K562 (cell line): Measurements from ENCODE around the gene IRAK3. TPM values are rescaled to one million over a fixed set of nuclear protein-coding genes. Genes with fewer than 3 reads are reported as not detected.

Experiments used
- ATAC-seq: fragments of 200-7000 bp; cut with Tn5 transposase; 3 replicates; pipeline ENCODE4 v1.9.1; 2020; ENCODE audit warnings: moderate library complexity
- BruUV-seq: library from RNA; stranded (reverse); fragments of 400-500 nt; replicated peaks from 2 replicates; lab custom pipeline; 2021; lab: Mats Ljungman, UMichigan
- CTCF ChIA-PET: fragments of 300-600 bp; formaldehyde crosslinking; extraction: SDS; loops from one replicate; lab custom pipeline; 2021; ENCODE audit warnings: low intra/inter-chr PET ratio; lab: Yijun Ruan, JAX
- POLR2A ChIA-PET: fragments of 300-600, 350-650 bp; sonication (Branson Sonifier 250); formaldehyde crosslinking; extraction: SDS; loops from one replicate; lab custom pipeline; 2021; ENCODE audit warnings: antibody characterized with exemption, inconsistent platforms; lab: Yijun Ruan, JAX
- DNase-seq, 4 experiments: peaks; one replicate each; pipeline versions ENCODE4 v3.0.0 to v3.0.0-alpha.2; 2011 to 2018; ENCODE audit warnings: low spot score in 3 of 4, mixed read lengths in 3 of 4; ENCODE audit errors: extremely low read depth in 1 of 4
- FAIRE-seq: peaks from 2 replicates; lab custom pipeline; 2011; peaks lifted over from hg19 to GRCh38; lab: Jason Lieb, UNC
- H2AFZ ChIP-seq: 2 replicates; pipeline ENCODE4 v1.6.0; 2011; ENCODE audit warnings: low read depth, low read length, control low read depth, inconsistent platforms
- H3K27ac ChIP-seq: fragments of 200-600 bp; 3 replicates; pipeline ENCODE4 v1.8.0; 2011; ENCODE audit warnings: low read depth, mild to moderate bottlenecking, control low read depth, inconsistent platforms, low read length, moderate library complexity, mixed read lengths; ENCODE audit errors: extremely low read depth
- H3K27me3 ChIP-seq, 2 experiments: fragments of 300-600 bp in 1 of 2; 2 replicates in 1 of 2; 3 replicates in 1 of 2; pipeline versions ENCODE4 v1.6.0 to v1.8.0; 2011; ENCODE audit warnings: inconsistent platforms in 2 of 2, low read length in 2 of 2, mild to moderate bottlenecking in 1 of 2, mixed read lengths in 1 of 2, moderate library complexity in 1 of 2; ENCODE audit not compliant: control insufficient read depth in 2 of 2, insufficient read depth in 2 of 2
- H3K36me3 ChIP-seq: fragments of 300-600 bp; 3 replicates; pipeline ENCODE4 v1.8.0; 2011; ENCODE audit warnings: mild to moderate bottlenecking, low read length, inconsistent platforms; ENCODE audit not compliant: control insufficient read depth, insufficient read depth
- H3K4me1 ChIP-seq, 2 experiments: fragments of 200-600 bp in 1 of 2; replicated peaks in 1 of 2; 2 replicates in 1 of 2; 3 replicates in 1 of 2; pipeline versions ENCODE4 v1.5.1 to v1.8.0; 2011; ENCODE audit warnings: inconsistent platforms in 2 of 2, low read length in 2 of 2, mild to moderate bottlenecking in 1 of 2, mixed read lengths in 1 of 2, moderate library complexity in 1 of 2; ENCODE audit not compliant: control insufficient read depth in 2 of 2, insufficient read depth in 2 of 2
- H3K4me2 ChIP-seq: 2 replicates; pipeline ENCODE4 v1.6.1; 2011; ENCODE audit warnings: low read length, control low read depth, inconsistent platforms, mixed read lengths; ENCODE audit not compliant: insufficient read depth
- H3K4me3 ChIP-seq: fragments of 200-600 bp; sonication (generic), shearing (Covaris generic); 2 replicates; pipeline ENCODE4 v1.5.1; 2016; ENCODE audit warnings: control low read depth, inconsistent platforms
- H3K79me2 ChIP-seq: fragments of 200-600 bp; 3 replicates; pipeline ENCODE4 v1.8.0; 2011; ENCODE audit warnings: low read length, inconsistent platforms; ENCODE audit not compliant: control insufficient read depth, insufficient read depth
- H3K9ac ChIP-seq, 2 experiments: 2 replicates each; pipeline versions ENCODE4 v1.6.0 to v1.6.1; 2011; ENCODE audit warnings: low read depth in 2 of 2, low read length in 2 of 2, control low read depth in 1 of 2, inconsistent platforms in 1 of 2, mild to moderate bottlenecking in 1 of 2, mixed read lengths in 1 of 2; ENCODE audit not compliant: insufficient read depth in 1 of 2
- H3K9me1 ChIP-seq: one replicate; pipeline ENCODE4 v1.6.0; 2011; ENCODE audit warnings: inconsistent platforms, mild to moderate bottlenecking, low read length, moderate library complexity; ENCODE audit not compliant: control insufficient read depth, insufficient read depth
- H3K9me3 ChIP-seq: replicated peaks from 2 replicates; pipeline ENCODE4 v1.5.1; 2011; ENCODE audit warnings: low read depth, low read length, inconsistent platforms; ENCODE audit not compliant: control insufficient read depth, insufficient read depth
- H4K20me1 ChIP-seq: replicated peaks from 2 replicates; pipeline ENCODE4 v1.6.1; 2011; ENCODE audit warnings: low read length, inconsistent platforms, mixed read lengths; ENCODE audit not compliant: control insufficient read depth, insufficient read depth
- C11orf30 ChIP-seq: fragments of 450-650 bp; IDR thresholded peaks from 2 replicates; pipeline ENCODE4 v1.6.1; 2016; ENCODE audit warnings: low read depth, mild to moderate bottlenecking
- CBX2 ChIP-seq: fragments of 200-600 bp; sonication (generic); IDR thresholded peaks from one replicate; pipeline ENCODE4 v1.6.1; 2012; ENCODE audit warnings: mild to moderate bottlenecking, low read length, inconsistent platforms; ENCODE audit not compliant: insufficient read depth, poor library complexity, severe bottlenecking
- CBX8 ChIP-seq: fragments of 200-600 bp; sonication (generic); IDR thresholded peaks from 2 replicates; pipeline ENCODE4 v1.6.1; 2012; ENCODE audit warnings: borderline replicate concordance, mixed run types, low read depth, mild to moderate bottlenecking, moderate library complexity, mixed read lengths, low read length, control low read depth, inconsistent platforms; ENCODE audit not compliant: poor library complexity, severe bottlenecking; ENCODE audit errors: extremely low read depth
- CREB3L1 ChIP-seq: fragments of 450-650 bp; IDR thresholded peaks from 2 replicates; pipeline ENCODE4 v1.6.1; 2014; ENCODE audit warnings: low read depth, mild to moderate bottlenecking, moderate library complexity, borderline replicate concordance
- DIDO1 ChIP-seq: fragments of 450-650 bp; IDR thresholded peaks from 2 replicates; pipeline ENCODE4 v1.6.1; 2016; ENCODE audit warnings: low read depth, missing biosample characterization, missing genetic modification characterization
- E2F3 ChIP-seq: fragments of 250-450 bp; sonication (Bioruptor Pico); IDR thresholded peaks from 2 replicates; pipeline ENCODE4 v1.4.0; 2020; ENCODE audit warnings: mild to moderate bottlenecking
- EZH2 ChIP-seq: IDR thresholded peaks from 2 replicates; pipeline ENCODE4 v1.6.1; 2012; ENCODE audit warnings: low read depth, mild to moderate bottlenecking, inconsistent platforms, low read length, borderline replicate concordance
- GATAD2B ChIP-seq: fragments of 450-650 bp; IDR thresholded peaks from 2 replicates; pipeline ENCODE4 v1.6.1; 2017; ENCODE audit warnings: mild to moderate bottlenecking, borderline replicate concordance
- POLR2G ChIP-seq: fragments of 200-400 bp; formaldehyde crosslinking; IDR thresholded peaks from 2 replicates; pipeline ENCODE4 v1.6.1; 2017; ENCODE audit warnings: low read depth, mild to moderate bottlenecking, antibody characterized with exemption, low read length, moderate library complexity
- RBM22 ChIP-seq: fragments of 200-400 bp; formaldehyde crosslinking; IDR thresholded peaks from 2 replicates; pipeline ENCODE4 v1.6.1; 2018; ENCODE audit warnings: low read length, low read depth; ENCODE audit not compliant: poor library complexity, severe bottlenecking
- SAP30 ChIP-seq: fragments of 200-600 bp; sonication (generic); IDR thresholded peaks from 2 replicates; pipeline ENCODE4 v1.6.1; 2012; ENCODE audit warnings: borderline replicate concordance, low read depth, mild to moderate bottlenecking, moderate library complexity, low read length, control low read depth, inconsistent platforms; ENCODE audit not compliant: insufficient read depth, poor library complexity, severe bottlenecking
- TCF3 ChIP-seq: sonication (generic); formaldehyde crosslinking; IDR thresholded peaks from 2 replicates; pipeline ENCODE4 v1.4.0; 2020; ENCODE audit warnings: mild to moderate bottlenecking, missing genetic modification reagents
- ZKSCAN3 ChIP-seq: fragments of 250-450 bp; sonication (Bioruptor Pico); IDR thresholded peaks from 2 replicates; pipeline ENCODE4 v1.4.0; 2020
- ZNF384 ChIP-seq: IDR thresholded peaks from 2 replicates; pipeline ENCODE4 v1.6.1; 2012; ENCODE audit warnings: low read depth, low read length, improper control_type of control experiment
- WGBS: fragments of 100-300 bp; shearing (Covaris generic); methylation state at CpG from one replicate; pipeline ENCODE4 v1.1.6; 2016; ENCODE audit warnings: low coverage, mixed read lengths; ENCODE audit not compliant: insufficient coverage; ENCODE audit errors: missing lambda C conversion rate; 5-methylcytosine and 5-hydroxymethylcytosine counted together
- in situ Hi-C: fragments of 300-500 bp; cut with MboI; formaldehyde crosslinking; loops from 4 replicates; pipeline ENCODE4 v1.15.0; 2018; ENCODE audit warnings: inconsistent platforms, mixed read lengths
- intact Hi-C: fragments of 100-400 bp; cut with micrococcal nuclease; formaldehyde crosslinking; loops from 2 replicates; pipeline ENCODE4 v1.14.2; 2022
- polyA plus RNA-seq, 8 experiments: library from polyadenylated mRNA; depleted of rRNA in 4 of 8; stranded (reverse) in 5 of 8; unstranded in 3 of 8; fragments of >200 nt; fragmentation: Nextera tagmentation in 2 of 8; fragmentation: Illumina TruSeq in 1 of 8; extraction: Ambion mirVana in 2 of 8; extraction: Trizol in 1 of 8; gene quantifications; 2 replicates each; pipeline versions ENCODE4 v1.2.1 to v1.2.3, GENCODE V29; 2011 to 2014; ENCODE audit warnings: inconsistent platforms in 1 of 8, missing spikeins in 1 of 8
- total RNA-seq, 7 experiments: library from RNA; depleted of rRNA in 6 of 7; stranded (reverse); fragments of >200 nt in 6 of 7; fragmentation: Illumina TruSeq in 2 of 7; extraction: Trizol in 2 of 7; gene quantifications; 2 replicates each; pipeline versions ENCODE4 v1.2.1 to v1.2.3, GENCODE V29; 2011 to 2021; ENCODE audit warnings: low replicate concordance in 1 of 7
- TF ChIP-seq, protein P1 (sequence below), 2 experiments: fragments of 150-350 bp in 1 of 2; IDR thresholded peaks; 2 replicates each; pipeline ENCODE4 v1.6.1; 2012 to 2016; ENCODE audit warnings: low read depth in 2 of 2, low read length in 2 of 2, mild to moderate bottlenecking in 1 of 2, moderate library complexity in 1 of 2

IRAK3 gene
- total and polyA plus RNA-seq, 9 of the 15 experiments (the other 6 are each of a cell fraction or from before 2014, with no cell fraction given) = 0.06 to 0.09 (median 0.07) TPM; not detected in 6

GRCh38 chr12:66235626-66236281 is 46.7 kb downstream of the IRAK3 start:
- peak overlapping the region; percentile 44; the same call in 1 of the 2 replicates for H3K4me2 ChIP-seq
- POLR2A ChIA-PET = interaction anchor here (0.5 to 0.9 kb wide), 2 partner anchors 66 to 334 kb away, joined by 3 read pairs; no protein-coding TSS in a partner anchor
- no TSS peak for BruUV-seq
- peak overlapping the region; percentile 45 for H3K4me3 ChIP-seq
- no peak for ATAC-seq
- H2AFZ ChIP-seq = peak overlapping the region; percentile 76
- DNase-seq = no peak
- no peaks in the 10 kb centered on the region for H3K9me3 ChIP-seq
- H3K9ac ChIP-seq = peak overlapping the region; percentile 58 to 86
- H3K27ac ChIP-seq = peak overlapping the region; percentile 41; the same call in 1 of the 3 replicates
- in situ Hi-C loops = no loop called here
- peaks cover 2 to 5% of the 10 kb centered on the region in 2 experiments; a peak in 2 of 5 replicates for H3K27me3 ChIP-seq
- H3K79me2 ChIP-seq = no peaks in the 10 kb centered on the region
- H3K36me3 ChIP-seq = no peaks in the 10 kb centered on the region
- no peak for FAIRE-seq
- intact Hi-C loops = no loop called here
- no peaks in the 10 kb centered on the region for H3K9me1 ChIP-seq
- CTCF ChIA-PET = no interaction called here
- 6% methylated on average over 5 of the region's 5 CpGs for WGBS
- H4K20me1 ChIP-seq = no peaks in the 10 kb centered on the region
- peaks cover 8 to 9% of the 10 kb centered on the region in 2 experiments for H3K4me1 ChIP-seq
- TF ChIP-seq ZNF384 = no peak
- no peak for TF ChIP-seq GATAD2B
- no peak for TF ChIP-seq DIDO1 (tag)
- no peak for TF ChIP-seq POLR2G
- TF ChIP-seq EZH2 = no peak
- TF ChIP-seq, protein P1, sequence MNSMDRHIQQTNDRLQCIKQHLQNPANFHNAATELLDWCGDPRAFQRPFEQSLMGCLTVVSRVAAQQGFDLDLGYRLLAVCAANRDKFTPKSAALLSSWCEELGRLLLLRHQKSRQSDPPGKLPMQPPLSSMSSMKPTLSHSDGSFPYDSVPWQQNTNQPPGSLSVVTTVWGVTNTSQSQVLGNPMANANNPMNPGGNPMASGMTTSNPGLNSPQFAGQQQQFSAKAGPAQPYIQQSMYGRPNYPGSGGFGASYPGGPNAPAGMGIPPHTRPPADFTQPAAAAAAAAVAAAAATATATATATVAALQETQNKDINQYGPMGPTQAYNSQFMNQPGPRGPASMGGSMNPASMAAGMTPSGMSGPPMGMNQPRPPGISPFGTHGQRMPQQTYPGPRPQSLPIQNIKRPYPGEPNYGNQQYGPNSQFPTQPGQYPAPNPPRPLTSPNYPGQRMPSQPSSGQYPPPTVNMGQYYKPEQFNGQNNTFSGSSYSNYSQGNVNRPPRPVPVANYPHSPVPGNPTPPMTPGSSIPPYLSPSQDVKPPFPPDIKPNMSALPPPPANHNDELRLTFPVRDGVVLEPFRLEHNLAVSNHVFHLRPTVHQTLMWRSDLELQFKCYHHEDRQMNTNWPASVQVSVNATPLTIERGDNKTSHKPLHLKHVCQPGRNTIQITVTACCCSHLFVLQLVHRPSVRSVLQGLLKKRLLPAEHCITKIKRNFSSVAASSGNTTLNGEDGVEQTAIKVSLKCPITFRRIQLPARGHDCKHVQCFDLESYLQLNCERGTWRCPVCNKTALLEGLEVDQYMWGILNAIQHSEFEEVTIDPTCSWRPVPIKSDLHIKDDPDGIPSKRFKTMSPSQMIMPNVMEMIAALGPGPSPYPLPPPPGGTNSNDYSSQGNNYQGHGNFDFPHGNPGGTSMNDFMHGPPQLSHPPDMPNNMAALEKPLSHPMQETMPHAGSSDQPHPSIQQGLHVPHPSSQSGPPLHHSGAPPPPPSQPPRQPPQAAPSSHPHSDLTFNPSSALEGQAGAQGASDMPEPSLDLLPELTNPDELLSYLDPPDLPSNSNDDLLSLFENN (IDR thresholded peaks at IDR 0.05; ENCODE audit: low read depth in 2 of 2, low read length in 2 of 2) = no peak
- no peak for TF ChIP-seq RBM22
- no peak for TF ChIP-seq SAP30
- peak; percentile 61 for TF ChIP-seq CBX8
- no peak for TF ChIP-seq ZKSCAN3 (CRISPR knock-in tag)
- peak; percentile 46 for TF ChIP-seq CBX2
- TF ChIP-seq CREB3L1 = no peak
- no peak for TF ChIP-seq C11orf30
- TF ChIP-seq E2F3 (CRISPR knock-in tag) = no peak
- no peak for TF ChIP-seq TCF3
